ENCODE measurements around the gene PTOV1.

DNA sequence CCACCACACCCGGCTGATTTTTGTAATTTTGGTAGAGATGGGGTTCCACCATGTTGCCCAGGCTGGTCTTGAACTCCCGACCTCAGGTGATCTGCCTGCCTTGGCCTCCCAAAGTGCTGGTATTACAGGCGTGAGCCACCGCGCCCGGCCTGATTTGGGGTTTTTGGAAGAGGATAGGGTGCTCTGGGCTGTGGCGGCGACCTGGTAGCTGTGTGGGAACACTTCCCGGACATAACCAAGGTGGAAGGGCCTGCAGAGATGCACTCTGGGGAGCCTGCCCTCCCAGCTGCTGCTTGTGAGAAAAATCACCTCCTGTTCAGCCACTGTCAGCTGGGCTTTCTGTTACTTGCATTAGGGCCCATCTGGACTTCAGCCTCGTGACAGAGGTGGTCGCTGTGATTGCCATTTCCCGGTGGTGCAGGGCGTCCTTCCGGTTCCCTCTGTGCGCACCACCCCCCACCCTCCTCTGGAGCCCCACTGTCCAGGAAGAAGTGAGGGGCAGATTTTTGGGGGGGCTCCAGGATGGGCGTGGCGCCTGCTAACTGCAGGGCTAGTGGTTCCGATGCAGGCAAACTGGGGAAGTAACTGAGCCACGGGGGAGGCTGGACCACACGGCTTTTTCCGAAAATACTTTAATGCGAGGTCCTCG is 38.2 kb downstream of the PTOV1 start:
- TF ChIP-seq, protein P1, sequence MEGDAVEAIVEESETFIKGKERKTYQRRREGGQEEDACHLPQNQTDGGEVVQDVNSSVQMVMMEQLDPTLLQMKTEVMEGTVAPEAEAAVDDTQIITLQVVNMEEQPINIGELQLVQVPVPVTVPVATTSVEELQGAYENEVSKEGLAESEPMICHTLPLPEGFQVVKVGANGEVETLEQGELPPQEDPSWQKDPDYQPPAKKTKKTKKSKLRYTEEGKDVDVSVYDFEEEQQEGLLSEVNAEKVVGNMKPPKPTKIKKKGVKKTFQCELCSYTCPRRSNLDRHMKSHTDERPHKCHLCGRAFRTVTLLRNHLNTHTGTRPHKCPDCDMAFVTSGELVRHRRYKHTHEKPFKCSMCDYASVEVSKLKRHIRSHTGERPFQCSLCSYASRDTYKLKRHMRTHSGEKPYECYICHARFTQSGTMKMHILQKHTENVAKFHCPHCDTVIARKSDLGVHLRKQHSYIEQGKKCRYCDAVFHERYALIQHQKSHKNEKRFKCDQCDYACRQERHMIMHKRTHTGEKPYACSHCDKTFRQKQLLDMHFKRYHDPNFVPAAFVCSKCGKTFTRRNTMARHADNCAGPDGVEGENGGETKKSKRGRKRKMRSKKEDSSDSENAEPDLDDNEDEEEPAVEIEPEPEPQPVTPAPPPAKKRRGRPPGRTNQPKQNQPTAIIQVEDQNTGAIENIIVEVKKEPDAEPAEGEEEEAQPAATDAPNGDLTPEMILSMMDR (IDR thresholded peaks at IDR 0.05; ENCODE audit: low read length) = no peak
- TF ChIP-seq EZH2 (IDR thresholded peaks at IDR 0.05; ENCODE audit: borderline replicate concordance, low read length) = no peak

Data from OCI-LY1 (cell line).